Neuronal stem cell (in vitro differentiated cells): ENCODE measurements around the gene LCT.

Experiments used
- DNase-seq: peaks from one replicate; pipeline ENCODE4 v3.0.0-alpha.2; 2013; ENCODE audit warnings: low spot score
- H2AFZ ChIP-seq: one replicate; pipeline ENCODE4 v1.6.1; 2013; ENCODE audit warnings: mild to moderate bottlenecking, low read length, inconsistent platforms
- H2AK5ac ChIP-seq: 2 replicates; pipeline ENCODE4 v1.6.1; 2013; ENCODE audit warnings: low read depth, mild to moderate bottlenecking, inconsistent platforms, low read length, moderate library complexity, mixed read lengths
- H2BK120ac ChIP-seq: 2 replicates; pipeline ENCODE4 v1.6.1; 2013; ENCODE audit warnings: low read depth, mild to moderate bottlenecking, inconsistent platforms, low read length, moderate library complexity, mixed read lengths
- H2BK12ac ChIP-seq: one replicate; pipeline ENCODE4 v1.6.1; 2013; ENCODE audit warnings: low read length, inconsistent platforms
- H2BK15ac ChIP-seq: 2 replicates; pipeline ENCODE4 v1.6.1; 2013; ENCODE audit warnings: mild to moderate bottlenecking, low read length, inconsistent platforms, mixed read lengths
- H2BK5ac ChIP-seq: one replicate; pipeline ENCODE4 v1.6.1; 2013; ENCODE audit warnings: inconsistent platforms, mild to moderate bottlenecking, low read length, moderate library complexity
- H3K14ac ChIP-seq: one replicate; pipeline ENCODE4 v1.6.1; 2013; ENCODE audit warnings: low read length, inconsistent platforms
- H3K18ac ChIP-seq: 2 replicates; pipeline ENCODE4 v1.6.1; 2013; ENCODE audit warnings: low read length, inconsistent platforms
- H3K23ac ChIP-seq: 2 replicates; pipeline ENCODE4 v1.6.1; 2013; ENCODE audit warnings: low read depth, mild to moderate bottlenecking, mixed read lengths, low read length, inconsistent platforms; ENCODE audit not compliant: poor library complexity
- H3K27ac ChIP-seq: replicated peaks from 3 replicates; pipeline ENCODE4 v1.5.1; 2013; ENCODE audit warnings: low read length, inconsistent platforms
- H3K27me3 ChIP-seq, 3 experiments: 2 replicates each; pipeline ENCODE4 v1.6.1; 2013; ENCODE audit warnings: low read length in 3 of 3, mild to moderate bottlenecking in 2 of 3, inconsistent platforms in 1 of 3, low read depth in 1 of 3, mixed read lengths in 1 of 3, moderate library complexity in 1 of 3; ENCODE audit not compliant: control insufficient read depth in 3 of 3, insufficient read depth in 3 of 3
- H3K36me3 ChIP-seq, 2 donors: replicated peaks in 1 of 2; 2 replicates each; pipeline ENCODE4 v1.6.1; 2013; ENCODE audit warnings: low read length in 2 of 2; ENCODE audit not compliant: control insufficient read depth in 2 of 2, insufficient read depth in 2 of 2
- H3K4ac ChIP-seq: 2 replicates; pipeline ENCODE4 v1.6.1; 2013; ENCODE audit warnings: inconsistent platforms, mild to moderate bottlenecking, low read length, moderate library complexity
- H3K4me1 ChIP-seq, 2 donors: 1 replicate in 1 of 2; 2 replicates in 1 of 2; pipeline ENCODE4 v1.6.1; 2013; ENCODE audit warnings: low read length in 2 of 2, low read depth in 1 of 2; ENCODE audit not compliant: control insufficient read depth in 2 of 2, insufficient read depth in 1 of 2
- H3K4me2 ChIP-seq: one replicate; pipeline ENCODE4 v1.6.1; 2013; ENCODE audit warnings: mild to moderate bottlenecking, low read length, inconsistent platforms; ENCODE audit not compliant: insufficient read depth, poor library complexity, severe bottlenecking
- H3K4me3 ChIP-seq, 2 donors: 2 replicates each; pipeline ENCODE4 v1.5.1; 2013; ENCODE audit warnings: low read length in 2 of 2, mild to moderate bottlenecking in 2 of 2, inconsistent platforms in 1 of 2, moderate library complexity in 1 of 2
- H3K79me1 ChIP-seq: one replicate; pipeline ENCODE4 v1.6.1; 2013; ENCODE audit warnings: low read depth, mild to moderate bottlenecking, inconsistent platforms, low read length, moderate library complexity
- H3K9ac ChIP-seq: one replicate; pipeline ENCODE4 v1.6.1; 2013; ENCODE audit warnings: mild to moderate bottlenecking, low read depth, low read length, inconsistent platforms; ENCODE audit not compliant: poor library complexity
- H3K9me3 ChIP-seq, 2 donors: replicated peaks in 1 of 2; 2 replicates each; pipeline versions ENCODE3 to v1.6.1; 2013; ENCODE audit warnings: low read length in 2 of 2, mild to moderate bottlenecking in 2 of 2, inconsistent platforms in 1 of 2, low read depth in 1 of 2, mixed read lengths in 1 of 2, moderate library complexity in 1 of 2; ENCODE audit not compliant: control insufficient read depth in 2 of 2, insufficient read depth in 1 of 2
- H4K8ac ChIP-seq: one replicate; pipeline ENCODE4 v1.6.1; 2013; ENCODE audit warnings: low read depth, mild to moderate bottlenecking, inconsistent platforms, low read length, moderate library complexity
- H4K91ac ChIP-seq: one replicate; pipeline ENCODE4 v1.6.1; 2013; ENCODE audit warnings: low read length, low read depth, mild to moderate bottlenecking, inconsistent platforms; ENCODE audit not compliant: poor library complexity
- WGBS, 2 donors: extraction: QIAGEN DNeasy Blood & Tissue Kit; methylation state at CpG; one replicate each; pipeline ENCODE4 v1.1.7; 2013; ENCODE audit warnings: missing lambda C conversion rate in 2 of 2, mixed read lengths in 1 of 2; ENCODE audit not compliant: insufficient read length in 2 of 2, insufficient replicate concordance in 1 of 2; ENCODE audit errors: extremely low coverage in 2 of 2; 5-methylcytosine and 5-hydroxymethylcytosine counted together

LCT gene

DNA sequence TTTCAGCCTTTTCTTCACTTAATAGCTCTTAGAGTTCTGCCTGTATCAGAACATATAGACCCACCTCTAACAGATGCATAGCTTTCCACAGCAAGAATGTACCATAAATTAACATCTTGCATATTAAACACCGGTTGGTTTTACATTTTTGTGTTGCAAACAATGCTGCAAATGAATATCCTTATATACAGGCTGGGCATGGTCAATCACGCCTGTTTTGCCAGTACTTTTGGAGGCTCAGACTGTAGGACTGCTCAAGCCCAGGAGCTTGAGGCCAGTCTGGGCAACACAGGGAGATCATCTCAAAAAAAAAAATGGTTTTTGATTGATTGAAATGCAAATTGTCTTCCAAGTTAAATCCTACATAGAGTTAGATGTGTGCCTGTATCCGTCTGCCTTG is 1.5 kb upstream of the LCT start:
- no peak overlapping the region for H3K4me2 ChIP-seq
- H3K27me3 ChIP-seq = no peaks in the 10 kb centered on the region
- H3K4me3 ChIP-seq = no peak overlapping the region
- H3K36me3 ChIP-seq = peaks cover 13 to 61% of the 10 kb centered on the region in 2 donors
- H3K9ac ChIP-seq = no peak overlapping the region
- H3K27ac ChIP-seq = no peak overlapping the region
- no peaks in the 10 kb centered on the region for H3K4me1 ChIP-seq
- no peak overlapping the region for H3K18ac ChIP-seq
- DNase-seq = no peak
- H4K8ac ChIP-seq = no peak overlapping the region
- H3K9me3 ChIP-seq = no peaks in the 10 kb centered on the region
- no peak overlapping the region for H2AK5ac ChIP-seq
- no peak overlapping the region for H2BK15ac ChIP-seq
- no peak overlapping the region for H2AFZ ChIP-seq
- no CpG with 5 or more reads among the region's 3 CpGs for WGBS, 2 donors
- no peak overlapping the region for H3K23ac ChIP-seq
- H3K14ac ChIP-seq = no peak overlapping the region
- no peak overlapping the region for H3K4ac ChIP-seq
- H2BK120ac ChIP-seq = no peak overlapping the region
- H2BK5ac ChIP-seq = no peak overlapping the region
- no peak overlapping the region for H4K91ac ChIP-seq
- H2BK12ac ChIP-seq = no peak overlapping the region
- H3K79me1 ChIP-seq = no peaks in the 10 kb centered on the region

DNA sequence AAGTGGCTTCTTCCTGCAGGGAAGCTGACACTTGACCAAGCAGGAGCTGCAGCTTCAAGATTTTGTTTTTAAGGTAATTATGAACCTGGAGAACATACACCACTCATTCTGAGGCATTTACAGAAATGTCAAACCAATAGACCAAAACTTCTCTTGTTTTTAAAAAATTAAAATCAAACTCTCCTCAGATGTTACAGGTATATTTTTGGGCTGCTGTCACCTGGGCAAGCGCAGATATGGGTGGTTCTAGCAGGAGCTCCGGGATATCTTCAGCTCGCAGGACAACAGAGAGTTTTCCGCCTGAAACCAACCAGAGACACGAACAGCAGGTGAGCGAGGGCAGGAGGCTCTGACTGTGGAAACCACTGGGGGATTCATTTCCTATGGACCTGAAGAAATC is 4.1 kb downstream of the LCT start:
- no peak overlapping the region for H2BK12ac ChIP-seq
- no peak overlapping the region for H2AFZ ChIP-seq
- no peaks in the 10 kb centered on the region for H3K4me1 ChIP-seq
- no peak overlapping the region for H3K4me2 ChIP-seq
- no peak overlapping the region for H3K9ac ChIP-seq
- H3K18ac ChIP-seq = no peak overlapping the region
- H3K4me3 ChIP-seq = no peak overlapping the region
- no peak overlapping the region for H4K8ac ChIP-seq
- H2AK5ac ChIP-seq = no peak overlapping the region
- no peak overlapping the region for H2BK15ac ChIP-seq
- H3K14ac ChIP-seq = no peak overlapping the region
- no peak for DNase-seq
- H2BK5ac ChIP-seq = no peak overlapping the region
- peaks cover 0 to 8% of the 10 kb centered on the region in 2 donors for H3K36me3 ChIP-seq
- no peak overlapping the region for H4K91ac ChIP-seq
- no CpG with 5 or more reads among the region's 6 CpGs for WGBS, 2 donors
- H3K9me3 ChIP-seq = no peaks in the 10 kb centered on the region
- H3K27me3 ChIP-seq = no peaks in the 10 kb centered on the region
- H3K23ac ChIP-seq = no peak overlapping the region
- no peak overlapping the region for H3K27ac ChIP-seq
- H3K79me1 ChIP-seq = no peaks in the 10 kb centered on the region
- no peak overlapping the region for H3K4ac ChIP-seq
- no peak overlapping the region for H2BK120ac ChIP-seq

GRCh38 chr2:135831180-135831812 is 5.7 kb downstream of the LCT start:
- no peaks in the 10 kb centered on the region for H3K79me1 ChIP-seq
- H4K8ac ChIP-seq = no peak overlapping the region
- no peak overlapping the region for H3K18ac ChIP-seq
- H3K4me3 ChIP-seq = no peak overlapping the region
- H3K27me3 ChIP-seq = no peaks in the 10 kb centered on the region
- no CpG with 5 or more reads among the region's 14 CpGs for WGBS, 2 donors
- H3K4me2 ChIP-seq = no peak overlapping the region
- no peak overlapping the region for H3K9ac ChIP-seq
- no peak overlapping the region for H2BK15ac ChIP-seq
- no peak overlapping the region for H2AFZ ChIP-seq
- H3K27ac ChIP-seq = no peak overlapping the region
- H3K9me3 ChIP-seq = no peaks in the 10 kb centered on the region
- H3K36me3 ChIP-seq = peaks cover under 1 to 1% of the 10 kb centered on the region in 2 donors
- DNase-seq = no peak
- H3K14ac ChIP-seq = no peak overlapping the region
- no peak overlapping the region for H2AK5ac ChIP-seq
- no peak overlapping the region for H2BK12ac ChIP-seq
- H3K4me1 ChIP-seq = peaks cover 2 to 3% of the 10 kb centered on the region in 2 donors
- H4K91ac ChIP-seq = no peak overlapping the region
- H2BK5ac ChIP-seq = no peak overlapping the region
- no peak overlapping the region for H2BK120ac ChIP-seq
- H3K4ac ChIP-seq = no peak overlapping the region
- H3K23ac ChIP-seq = no peak overlapping the region

- Histone ChIP-seq H3K4me1 (peaks cover 3% of the 10 kb centered on the region in 2 donors), H3K36me3 (peaks cover 0 to 1% of the 10 kb centered on the region in 2 donors), H3K27ac (no peak overlapping the region), H2BK12ac (no peak overlapping the region), H2BK15ac (no peak overlapping the region), H3K27me3 (no peaks in the 10 kb centered on the region), H2BK120ac (no peak overlapping the region), H3K9ac (no peak overlapping the region), H4K8ac (no peak overlapping the region), H2AFZ (no peak overlapping the region), H3K4me2 (no peak overlapping the region), H3K14ac (no peak overlapping the region), H4K91ac (no peak overlapping the region), H3K18ac (no peak overlapping the region), H3K9me3 (no peaks in the 10 kb centered on the region), H3K79me1 (no peaks in the 10 kb centered on the region), H2AK5ac (no peak overlapping the region), H3K4ac (no peak overlapping the region), H3K23ac (no peak overlapping the region), H3K4me3 (no peak overlapping the region), H2BK5ac (no peak overlapping the region)
- no CpG with 5 or more reads among the region's 13 CpGs for WGBS, 2 donors
- no peak for DNase-seq
Measured at GRCh38 chr2:135829378-135830135, 7.4 kb downstream of the LCT start.
